ENCODE results near the gene CAPZA1.

DNA sequence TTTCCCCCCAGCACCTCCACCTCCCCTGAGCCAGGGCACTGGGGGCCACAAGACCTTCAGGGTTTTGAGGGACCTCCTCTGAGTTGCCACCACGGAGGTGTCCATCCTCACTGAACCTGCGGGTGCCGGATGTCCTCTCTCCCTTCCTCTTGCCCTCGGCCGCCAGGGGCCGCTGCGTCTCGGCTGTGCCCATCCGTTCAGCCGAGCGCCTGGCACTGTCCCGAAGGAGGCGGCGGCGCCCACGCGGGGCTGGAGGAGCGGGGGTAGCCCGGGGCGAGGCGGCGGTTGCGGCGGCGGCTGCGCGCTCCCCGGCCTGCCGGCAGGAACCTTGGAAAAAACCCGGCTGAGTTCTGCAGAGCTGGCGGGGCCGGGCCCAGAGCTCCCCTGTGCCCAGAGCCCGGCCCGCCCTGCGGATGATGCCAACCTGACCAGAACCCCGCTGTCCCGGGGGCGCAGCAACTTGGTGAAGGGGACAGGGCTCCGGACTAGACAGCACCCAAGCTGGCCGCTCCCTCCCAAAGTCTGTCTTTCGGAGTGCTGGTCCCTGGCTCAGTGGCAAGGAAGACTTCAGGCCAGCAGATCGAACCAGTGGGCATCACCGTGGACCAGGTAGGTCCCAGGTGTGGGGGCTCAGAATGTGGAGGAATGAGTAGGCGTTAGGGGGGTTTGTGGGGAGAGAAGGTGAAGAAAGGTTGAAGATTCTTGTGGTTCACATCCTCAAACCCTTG is 99.2 kb downstream of the CAPZA1 start:
- TF ChIP-seq POLR2AphosphoS5 (IDR thresholded peaks at IDR 0.05; ENCODE audit: borderline replicate concordance, low read depth, low read length), result no peak
- no peak for TF ChIP-seq EZH2 (IDR thresholded peaks at IDR 0.05)
- peak; percentile 33 for TF ChIP-seq FOXP2 (optimal IDR thresholded peaks at IDR 0.05; ENCODE audit: control extremely low read depth, extremely low read length, insufficient read depth)

All from SK-N-MC (cell line).